Omental fat pad (tissue), 4 donors: ENCODE measurements around the gene VAPA. TPM values are rescaled to one million over a fixed set of nuclear protein-coding genes. Genes with fewer than 3 reads are reported as not detected.

Experiments used
- ATAC-seq: fragments of 150-250 bp; one replicate; pipeline ENCODE4 v1.9.1; 2016; ENCODE audit warnings: mild to moderate bottlenecking, moderate library complexity; ENCODE audit not compliant: low FRiP score
- DNase-seq: peaks from one replicate; pipeline ENCODE4 v3.0.0-alpha.2; 2019; ENCODE audit warnings: low spot score
- CTCF ChIP-seq, 3 donors: fragments of 450-650 bp; IDR thresholded peaks; one replicate each; pipeline ENCODE4 v1.5.1; 2016 to 2017; ENCODE audit warnings: antibody characterized with exemption in 3 of 3, mild to moderate bottlenecking in 3 of 3, moderate library complexity in 2 of 3
- total RNA-seq, 4 donors: library from RNA; depleted of rRNA; stranded (reverse); fragments of >200 nt; gene quantifications; one replicate each; pipeline ENCODE4 v1.1.0, GENCODE V29; 2016

Gene VAPA
- total RNA-seq, 4 donors from 2014 or later: 173 to 345 (median 246) TPM

DNA sequence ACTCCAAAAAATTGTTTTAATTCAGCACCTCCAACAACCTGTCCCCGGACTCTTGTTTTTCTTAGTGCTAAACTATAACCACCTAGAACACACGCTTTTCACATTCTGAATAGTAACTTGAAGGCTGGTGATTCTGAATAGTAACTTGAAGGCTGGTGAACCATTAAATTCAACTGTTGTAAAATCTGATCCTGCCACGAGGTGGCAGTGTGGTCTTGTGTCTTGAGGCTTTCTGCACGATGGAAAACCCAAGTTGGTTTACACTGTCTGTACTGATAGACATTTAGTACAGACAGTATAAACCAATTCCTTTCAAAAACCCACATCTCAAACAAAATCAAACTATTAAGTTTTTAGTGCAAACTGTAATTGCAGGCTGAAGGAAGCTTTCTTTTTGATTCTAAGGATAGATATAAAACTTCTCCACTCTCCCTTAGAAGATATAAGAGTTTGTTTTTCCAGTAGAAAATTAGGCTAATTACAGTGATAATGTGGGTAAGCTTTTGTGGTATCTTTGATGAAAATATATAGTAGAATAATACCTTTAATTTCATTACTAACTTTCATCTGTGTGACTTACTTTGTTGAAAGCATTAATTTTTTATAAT is 57.6 kb downstream of the VAPA start:
- ATAC-seq (peak; percentile 62), DNase-seq (peak; percentile 75)
- peak in 2 of 3 donors; percentile 27 to 86 for TF ChIP-seq CTCF (IDR thresholded peaks at IDR 0.05)

- DNase-seq: no peak
- TF ChIP-seq CTCF (IDR thresholded peaks at IDR 0.05): no peak
- ATAC-seq: no peak
Measured at GRCh38 chr18:9973470-9973869, 59.7 kb downstream of the VAPA start.

- DNase-seq (no peak), ATAC-seq (no peak)
- no peak for TF ChIP-seq CTCF (IDR thresholded peaks at IDR 0.05)
Measured at GRCh38 chr18:9974279-9974915, 60.6 kb downstream of the VAPA start.

- no peak for TF ChIP-seq CTCF (IDR thresholded peaks at IDR 0.05)
- DNase-seq (no peak), ATAC-seq (no peak)
Measured at GRCh38 chr18:9975658-9976057, 61.8 kb downstream of the VAPA start.

DNA sequence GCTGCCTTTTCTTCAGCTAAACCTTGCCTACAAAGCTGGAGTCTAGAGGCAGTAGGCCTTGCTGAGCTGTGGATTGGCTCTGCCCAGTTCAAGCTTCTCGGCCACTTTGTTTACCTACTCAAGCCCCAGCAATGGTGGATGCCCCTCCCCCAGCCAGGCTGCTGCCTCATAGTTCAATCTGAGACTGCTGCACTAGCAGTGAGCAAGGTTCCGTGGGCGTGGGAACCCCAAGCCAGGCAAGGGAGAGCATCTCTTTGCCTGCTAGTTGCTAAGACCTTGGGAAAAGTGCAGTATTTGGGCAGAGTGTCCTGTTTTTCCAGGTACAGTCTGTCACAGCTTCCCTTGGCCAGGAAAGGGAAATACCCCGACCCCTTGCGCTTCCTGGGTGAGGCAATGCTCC is 68.9 kb downstream of the VAPA start:
- ATAC-seq (no peak), DNase-seq (no peak)
- TF ChIP-seq CTCF (IDR thresholded peaks at IDR 0.05): no peak

DNA sequence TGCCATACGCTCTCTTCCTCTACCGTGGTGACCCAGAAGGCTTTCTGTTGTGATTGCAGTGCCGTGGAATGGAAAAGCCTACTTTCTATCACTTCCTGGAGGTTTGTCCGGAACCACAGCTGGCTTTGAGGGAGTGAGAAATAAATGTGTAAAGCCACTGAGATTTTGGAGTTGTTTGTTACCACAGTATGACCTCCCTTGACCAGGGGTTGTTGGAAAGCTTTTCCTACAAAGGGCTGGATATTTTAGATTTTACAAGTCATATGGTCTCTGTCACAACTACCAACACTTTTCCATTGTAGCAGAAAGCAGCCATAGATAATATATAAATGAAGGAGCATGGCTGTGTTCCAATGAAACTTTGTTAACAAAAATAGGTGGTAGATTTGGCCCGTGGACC is 70.3 kb downstream of the VAPA start:
- no peak for TF ChIP-seq CTCF (IDR thresholded peaks at IDR 0.05)
- no peak for DNase-seq
- ATAC-seq: no peak

GRCh38 chr18:9985641-9986040 is 71.8 kb downstream of the VAPA start:
- no peak for ATAC-seq
- DNase-seq: no peak
- TF ChIP-seq CTCF (IDR thresholded peaks at IDR 0.05): no peak
